Uterus (tissue), 4 donors: Measurements from ENCODE around the gene KDM2B. TPM values are rescaled to one million over a fixed set of nuclear protein-coding genes. Genes with fewer than 3 reads are reported as not detected.

Experiments used
- DNase-seq, 2 donors: peaks; one replicate each; pipeline ENCODE4 v3.0.0-alpha.2; 2019 to 2020
- H3K27ac ChIP-seq, 2 donors: fragments of 200-600 bp; sonication (generic); 1 replicate in 1 of 2; 2 replicates in 1 of 2; pipeline ENCODE4 v1.5.1; 2016 to 2018
- H3K27me3 ChIP-seq, 2 donors: fragments of 200-600 bp; sonication (generic); one replicate each; pipeline ENCODE4 v1.5.1; 2018 to 2019; ENCODE audit warnings: control low read depth in 1 of 2
- H3K36me3 ChIP-seq, 2 donors: fragments of 200-600 bp; sonication (generic); one replicate each; pipeline ENCODE4 v1.5.1; 2019; ENCODE audit warnings: control low read depth in 1 of 2
- H3K4me1 ChIP-seq, 2 donors: fragments of 200-600 bp; sonication (generic); one replicate each; pipeline ENCODE4 v1.5.1; 2018 to 2019; ENCODE audit warnings: control low read depth in 1 of 2
- H3K4me3 ChIP-seq, 2 donors: fragments of 200-600 bp; sonication (generic); 1 replicate in 1 of 2; 2 replicates in 1 of 2; pipeline ENCODE4 v1.5.1; 2018 to 2019; ENCODE audit warnings: mild to moderate bottlenecking in 1 of 2
- H3K9me3 ChIP-seq, 2 donors: fragments of 200-600 bp; sonication (generic); one replicate each; pipeline ENCODE4 v1.5.1; 2019; ENCODE audit warnings: control low read depth in 1 of 2
- POLR2A ChIP-seq, 2 donors: fragments of 450-650 bp; IDR thresholded peaks; one replicate each; pipeline ENCODE4 v1.6.1; 2016; ENCODE audit warnings: antibody characterized with exemption in 2 of 2, mild to moderate bottlenecking in 1 of 2, moderate library complexity in 1 of 2
- intact Hi-C: fragments of 100-400 bp; cut with DNase I; formaldehyde crosslinking; loops from one replicate; pipeline ENCODE4 v1.15.1; 2023; ENCODE audit warnings: low total_unique reads
- total RNA-seq, 4 donors: library from RNA; depleted of rRNA in 3 of 4; stranded (reverse); fragments of >200 nt in 3 of 4; gene quantifications; one replicate each; pipeline versions ENCODE4 v1.1.0 to v1.2.4, GENCODE V29; 2014 to 2023
- TF ChIP-seq, protein P1 (sequence below), 4 experiments: fragments of 200-600 bp in 2 of 4; fragments of 450-650 bp in 2 of 4; sonication (generic) in 2 of 4; IDR thresholded peaks; one replicate each; pipeline ENCODE4 v1.5.1; 2016 to 2019; ENCODE audit warnings: antibody characterized with exemption in 4 of 4, mild to moderate bottlenecking in 2 of 4, moderate library complexity in 1 of 4
- donor health status: DM: yes; HTN: yes; CAD: no.

Gene KDM2B
- total RNA-seq, 4 donors from 2014 or later, result 6.1 to 78.0 (median 19.8) TPM

DNA sequence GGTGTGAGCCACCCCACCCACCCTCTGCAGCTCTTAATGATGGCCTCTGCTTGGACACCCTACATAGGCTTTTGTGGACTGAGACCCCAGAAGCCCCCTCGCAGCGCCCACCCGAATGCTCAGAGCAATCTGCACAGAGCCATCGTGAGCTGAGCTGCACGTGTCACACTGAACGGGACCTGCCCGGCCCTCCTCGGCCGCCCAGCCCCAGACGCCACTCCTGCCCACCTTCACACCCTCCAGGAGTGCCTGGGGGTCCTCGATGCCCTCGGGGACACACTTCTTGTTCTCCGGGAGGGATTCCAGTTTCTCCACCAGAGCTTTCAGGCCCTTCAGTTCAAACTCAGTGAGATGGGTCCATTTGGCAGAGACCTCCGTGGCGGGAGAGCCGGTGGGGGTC is 71.5 kb downstream of the KDM2B start:
- TF ChIP-seq POLR2A (IDR thresholded peaks at IDR 0.05), result no peak
- TF ChIP-seq, protein P1, sequence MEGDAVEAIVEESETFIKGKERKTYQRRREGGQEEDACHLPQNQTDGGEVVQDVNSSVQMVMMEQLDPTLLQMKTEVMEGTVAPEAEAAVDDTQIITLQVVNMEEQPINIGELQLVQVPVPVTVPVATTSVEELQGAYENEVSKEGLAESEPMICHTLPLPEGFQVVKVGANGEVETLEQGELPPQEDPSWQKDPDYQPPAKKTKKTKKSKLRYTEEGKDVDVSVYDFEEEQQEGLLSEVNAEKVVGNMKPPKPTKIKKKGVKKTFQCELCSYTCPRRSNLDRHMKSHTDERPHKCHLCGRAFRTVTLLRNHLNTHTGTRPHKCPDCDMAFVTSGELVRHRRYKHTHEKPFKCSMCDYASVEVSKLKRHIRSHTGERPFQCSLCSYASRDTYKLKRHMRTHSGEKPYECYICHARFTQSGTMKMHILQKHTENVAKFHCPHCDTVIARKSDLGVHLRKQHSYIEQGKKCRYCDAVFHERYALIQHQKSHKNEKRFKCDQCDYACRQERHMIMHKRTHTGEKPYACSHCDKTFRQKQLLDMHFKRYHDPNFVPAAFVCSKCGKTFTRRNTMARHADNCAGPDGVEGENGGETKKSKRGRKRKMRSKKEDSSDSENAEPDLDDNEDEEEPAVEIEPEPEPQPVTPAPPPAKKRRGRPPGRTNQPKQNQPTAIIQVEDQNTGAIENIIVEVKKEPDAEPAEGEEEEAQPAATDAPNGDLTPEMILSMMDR (IDR thresholded peaks at IDR 0.05), result no peak
- intact Hi-C loops, result no loop called here
- Histone ChIP-seq H3K4me1 (no peaks in the 10 kb centered on the region), H3K36me3 (no peaks in the 10 kb centered on the region), H3K4me3 (no peak overlapping the region), H3K9me3 (no peaks in the 10 kb centered on the region), H3K27ac (no peak overlapping the region), H3K27me3 (no peaks in the 10 kb centered on the region)
- no peak for DNase-seq

DNA sequence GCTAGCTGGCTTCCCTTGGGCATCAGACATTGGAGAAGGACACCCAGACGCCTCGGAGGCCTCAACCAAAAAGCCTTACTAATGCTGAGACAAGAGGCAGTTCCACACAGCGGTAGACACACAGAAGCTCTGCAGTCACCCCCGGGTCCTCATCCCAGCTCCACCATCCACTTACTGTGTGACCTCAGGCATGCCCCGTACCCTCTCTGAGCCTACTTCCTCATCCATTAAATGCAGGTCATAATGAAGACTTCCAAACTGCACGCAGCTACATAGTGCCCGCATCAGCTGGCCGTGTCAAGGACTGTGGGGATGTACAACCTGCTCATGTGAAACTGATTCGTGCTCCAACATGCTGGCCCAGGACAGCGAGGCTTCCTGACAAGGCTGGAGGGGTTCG is 72.3 kb downstream of the KDM2B start:
- no peak overlapping the region for H3K4me3 ChIP-seq
- no peaks in the 10 kb centered on the region for H3K36me3 ChIP-seq
- intact Hi-C loops, result no loop called here
- TF ChIP-seq, protein P1 (IDR thresholded peaks at IDR 0.05), result no peak
- no peak for TF ChIP-seq POLR2A (IDR thresholded peaks at IDR 0.05)
- no peaks in the 10 kb centered on the region for H3K4me1 ChIP-seq
- H3K27ac ChIP-seq, result no peak overlapping the region
- no peaks in the 10 kb centered on the region for H3K9me3 ChIP-seq
- no peaks in the 10 kb centered on the region for H3K27me3 ChIP-seq
- DNase-seq, result no peak

DNA sequence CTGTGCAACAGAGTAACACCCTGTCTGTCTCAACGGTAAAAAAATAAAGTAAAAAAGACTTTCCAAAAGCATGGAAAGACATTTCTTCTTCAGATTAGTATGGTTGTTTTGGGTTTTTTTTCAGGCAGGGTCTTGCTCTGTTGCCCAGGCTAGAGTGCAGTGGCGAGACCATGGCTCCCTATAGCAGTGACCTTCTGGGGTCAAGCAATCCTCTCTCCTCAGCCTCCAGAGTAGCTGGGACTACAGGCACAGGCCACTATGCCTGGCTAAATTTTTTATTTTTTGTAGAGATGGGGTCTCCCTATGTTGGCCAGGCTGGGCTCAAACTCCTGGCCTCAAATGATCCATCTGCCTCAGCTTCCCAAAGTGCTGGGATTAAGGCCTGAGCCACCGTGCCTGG is 72.8 kb downstream of the KDM2B start:
- Histone ChIP-seq H3K27ac (no peak overlapping the region), H3K9me3 (no peaks in the 10 kb centered on the region), H3K4me3 (no peak overlapping the region), H3K36me3 (no peaks in the 10 kb centered on the region), H3K4me1 (no peaks in the 10 kb centered on the region), H3K27me3 (no peaks in the 10 kb centered on the region)
- intact Hi-C loops, result no loop called here
- TF ChIP-seq POLR2A (IDR thresholded peaks at IDR 0.05), result no peak
- TF ChIP-seq, protein P1 (IDR thresholded peaks at IDR 0.05), result no peak
- no peak for DNase-seq

DNA sequence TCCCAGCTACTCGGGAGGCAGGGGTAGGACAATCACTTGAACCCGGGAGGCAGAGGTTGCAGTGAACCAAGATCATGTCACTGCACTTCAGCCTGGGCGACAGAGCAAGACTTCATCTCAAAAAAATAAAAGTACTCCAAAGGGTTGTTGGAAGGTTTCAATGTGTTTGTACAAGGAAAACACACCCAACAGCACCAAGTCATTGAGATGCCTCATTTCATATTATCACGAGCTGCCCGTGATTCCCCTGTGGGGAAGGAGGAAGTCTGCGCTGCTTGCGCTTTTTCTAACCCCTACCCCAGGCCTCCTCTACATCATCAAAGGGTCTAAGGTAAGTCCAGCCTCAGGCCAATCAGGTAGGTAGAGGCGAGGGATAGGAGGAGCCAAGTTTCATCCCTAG is 73.6 kb downstream of the KDM2B start:
- no peaks in the 10 kb centered on the region for H3K4me1 ChIP-seq
- intact Hi-C loops, result no loop called here
- no peaks in the 10 kb centered on the region for H3K27me3 ChIP-seq
- H3K27ac ChIP-seq, result no peak overlapping the region
- H3K9me3 ChIP-seq, result no peaks in the 10 kb centered on the region
- no peak overlapping the region for H3K4me3 ChIP-seq
- DNase-seq, result no peak
- TF ChIP-seq POLR2A (IDR thresholded peaks at IDR 0.05), result no peak
- TF ChIP-seq, protein P1 (IDR thresholded peaks at IDR 0.05), result no peak
- no peaks in the 10 kb centered on the region for H3K36me3 ChIP-seq

DNA sequence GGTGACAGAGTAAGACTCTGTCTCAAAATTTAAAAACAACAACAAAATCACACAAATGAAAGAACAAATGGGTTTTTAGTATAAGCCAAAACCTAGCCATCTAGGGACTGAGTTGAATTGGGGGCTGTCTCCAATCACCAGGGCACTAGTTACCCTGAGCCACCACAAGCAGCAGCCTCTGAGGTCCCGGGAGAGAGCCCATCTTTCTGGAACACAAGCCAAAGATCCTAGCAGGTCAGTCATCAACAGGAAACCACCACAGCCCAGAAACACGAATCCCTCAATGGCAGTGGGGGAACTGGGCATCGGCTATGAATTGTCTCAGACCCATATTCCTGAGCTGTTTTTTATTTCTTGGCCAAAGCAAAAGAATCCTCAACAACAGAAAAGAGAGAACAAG is 75.3 kb downstream of the KDM2B start:
- no peak for DNase-seq
- Histone ChIP-seq H3K36me3 (no peaks in the 10 kb centered on the region), H3K4me3 (no peak overlapping the region), H3K9me3 (no peaks in the 10 kb centered on the region), H3K27me3 (no peaks in the 10 kb centered on the region), H3K4me1 (peaks cover 0 to 1% of the 10 kb centered on the region in 2 donors), H3K27ac (no peak overlapping the region)
- intact Hi-C loops, result no loop called here
- TF ChIP-seq POLR2A (IDR thresholded peaks at IDR 0.05), result no peak
- TF ChIP-seq, protein P1 (IDR thresholded peaks at IDR 0.05), result no peak
